ENCODE results near the gene ZBTB3. TPM values are rescaled to one million over a fixed set of nuclear protein-coding genes. Genes with fewer than 3 reads are reported as not detected.

ZBTB3 gene
- total RNA-seq, 2 donors from 2014 or later: 10.8 to 18.7 TPM

DNA sequence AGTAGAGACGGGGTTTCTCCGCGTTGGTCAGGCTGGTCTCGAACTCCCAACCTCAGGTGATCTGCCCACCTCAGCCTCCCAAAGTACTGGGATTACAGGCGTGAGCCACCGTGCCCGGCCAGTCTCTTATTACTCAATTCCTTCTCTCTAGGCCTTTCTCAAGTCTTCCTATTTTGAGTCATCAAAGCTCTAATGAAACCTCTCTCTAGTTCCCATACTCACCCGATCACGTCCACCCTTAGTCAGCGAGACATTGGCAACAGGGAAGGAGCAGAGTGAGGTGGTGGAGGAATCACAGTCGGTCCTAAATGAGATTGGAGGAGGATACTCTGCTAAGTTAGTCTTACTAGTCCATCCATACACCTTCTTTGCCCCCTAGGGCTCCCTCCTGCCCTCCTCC, 51.7 kb downstream of the ZBTB3 start:
- intact Hi-C loops (cut with DNase I): no loop called here
- H3K4me1 ChIP-seq: peaks cover 8% of the 10 kb centered on the region
- TF ChIP-seq, protein P1, sequence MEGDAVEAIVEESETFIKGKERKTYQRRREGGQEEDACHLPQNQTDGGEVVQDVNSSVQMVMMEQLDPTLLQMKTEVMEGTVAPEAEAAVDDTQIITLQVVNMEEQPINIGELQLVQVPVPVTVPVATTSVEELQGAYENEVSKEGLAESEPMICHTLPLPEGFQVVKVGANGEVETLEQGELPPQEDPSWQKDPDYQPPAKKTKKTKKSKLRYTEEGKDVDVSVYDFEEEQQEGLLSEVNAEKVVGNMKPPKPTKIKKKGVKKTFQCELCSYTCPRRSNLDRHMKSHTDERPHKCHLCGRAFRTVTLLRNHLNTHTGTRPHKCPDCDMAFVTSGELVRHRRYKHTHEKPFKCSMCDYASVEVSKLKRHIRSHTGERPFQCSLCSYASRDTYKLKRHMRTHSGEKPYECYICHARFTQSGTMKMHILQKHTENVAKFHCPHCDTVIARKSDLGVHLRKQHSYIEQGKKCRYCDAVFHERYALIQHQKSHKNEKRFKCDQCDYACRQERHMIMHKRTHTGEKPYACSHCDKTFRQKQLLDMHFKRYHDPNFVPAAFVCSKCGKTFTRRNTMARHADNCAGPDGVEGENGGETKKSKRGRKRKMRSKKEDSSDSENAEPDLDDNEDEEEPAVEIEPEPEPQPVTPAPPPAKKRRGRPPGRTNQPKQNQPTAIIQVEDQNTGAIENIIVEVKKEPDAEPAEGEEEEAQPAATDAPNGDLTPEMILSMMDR (IDR thresholded peaks at IDR 0.05): no peak
- no peaks in the 10 kb centered on the region for H3K9me3 ChIP-seq
- no peaks in the 10 kb centered on the region for H3K27me3 ChIP-seq
- H3K9ac ChIP-seq (ENCODE audit: low read depth in 2 of 2, low read length in 2 of 2): no peak overlapping the region
- no peak overlapping the region for H3K4me3 ChIP-seq
- DNase-seq: no peak
- H3K27ac ChIP-seq: no peak overlapping the region
- no peaks in the 10 kb centered on the region for H3K36me3 ChIP-seq

Small RNAs within 50 kb of the gene (microRNA-seq; reads per million reads assigned to microRNA genes)
- 3.9 reads per million for gene MIR6514
- not detected for gene MIR6748

Other genes with a start within 250 kb of the ZBTB3 start
- 100 to 1,000 TPM; 458 to 631 TPM for gene AHNAK, start 207.4 kb downstream of the ZBTB3 start, total RNA-seq
- gene EEF1G, start 180.3 kb downstream of the ZBTB3 start, total RNA-seq: 1,000 to 10,000 TPM; 1,328 to 1,358 TPM
- gene TUT1, start 162.6 kb downstream of the ZBTB3 start, total RNA-seq: 10 to 100 TPM; 11.1 to 26.2 TPM
- 100 to 1,000 TPM in 1 of 2 donors, 10 to 100 TPM in 1; 91.0 to 133 TPM for gene MTA2, start 152.3 kb downstream of the ZBTB3 start, total RNA-seq
- gene EML3, start 141.4 kb downstream of the ZBTB3 start, total RNA-seq: 10 to 100 TPM; 37.5 to 58.7 TPM
- gene ROM1, start 140.9 kb downstream of the ZBTB3 start, total RNA-seq: 1 to 10 TPM; 3.2 to 3.6 TPM
- gene B3GAT3, start 132.2 kb downstream of the ZBTB3 start, total RNA-seq: 10 to 100 TPM; 21.8 to 37.7 TPM
- gene GANAB, start 107.5 kb downstream of the ZBTB3 start, total RNA-seq: 100 to 1,000 TPM; 252 to 303 TPM
- 10 to 100 TPM; 19.1 to 27.7 TPM for gene INTS5, start 100.9 kb downstream of the ZBTB3 start, total RNA-seq
- gene C11orf98, start 89.0 kb downstream of the ZBTB3 start, total RNA-seq: 100 to 1,000 TPM in 1 of 2 donors, 10 to 100 TPM in 1; 57.9 to 105 TPM
- 10 to 100 TPM in 1 of 2 donors, 1 to 10 TPM in 1; 9.4 to 27.0 TPM for gene CSKMT, start 88.8 kb downstream of the ZBTB3 start, total RNA-seq
- gene UQCC3, start 82.5 kb downstream of the ZBTB3 start, total RNA-seq: 10 to 100 TPM; 13.9 to 23.2 TPM
- gene LBHD1, start 81.9 kb downstream of the ZBTB3 start, total RNA-seq: 10 to 100 TPM in 1 of 2 donors, 1 to 10 TPM in 1; 7.1 to 12.3 TPM
- 10 to 100 TPM; 74.8 to 87.8 TPM for gene UBXN1, start 75.1 kb downstream of the ZBTB3 start, total RNA-seq
- gene LRRN4CL, start 64.6 kb downstream of the ZBTB3 start, total RNA-seq: 1 to 10 TPM in 1 of 2 donors, under 1 TPM in 1; 0.82 to 3.3 TPM
- gene BSCL2, start 46.7 kb downstream of the ZBTB3 start, total RNA-seq: 10 to 100 TPM; 36.5 to 65.5 TPM
- under 1 TPM in 1 of 2 donors, not detected in 1; 0.56 TPM for gene GNG3, start 46.5 kb downstream of the ZBTB3 start, total RNA-seq
- gene HNRNPUL2, start 26.7 kb downstream of the ZBTB3 start, total RNA-seq: 10 to 100 TPM; 50.5 to 59.3 TPM
- 10 to 100 TPM; 34.2 to 39.8 TPM for gene TTC9C, start 25.7 kb downstream of the ZBTB3 start, total RNA-seq
- gene POLR2G, start 7.4 kb upstream of the ZBTB3 start, total RNA-seq: 10 to 100 TPM; 40.3 to 54.5 TPM
- 10 to 100 TPM; 15.3 to 26.6 TPM for gene TAF6L, start 17.2 kb upstream of the ZBTB3 start, total RNA-seq
- gene TMEM179B, start 33.2 kb upstream of the ZBTB3 start, total RNA-seq: 10 to 100 TPM; 46.7 to 54.5 TPM
- 10 to 100 TPM; 15.8 to 26.0 TPM for gene TMEM223, start 37.8 kb upstream of the ZBTB3 start, total RNA-seq
- 10 to 100 TPM; 39.2 to 50.9 TPM for gene NXF1, start 51.3 kb upstream of the ZBTB3 start, total RNA-seq
- 10 to 100 TPM; 38.0 to 43.3 TPM for gene STX5, start 77.9 kb upstream of the ZBTB3 start, total RNA-seq
- gene TEX54, start 78.7 kb upstream of the ZBTB3 start, total RNA-seq: not detected
- gene WDR74, start 85.4 kb upstream of the ZBTB3 start, total RNA-seq: 10 to 100 TPM; 27.4 to 43.3 TPM
- 100 to 1,000 TPM in 1 of 2 donors, 10 to 100 TPM in 1; 70.4 to 116 TPM for gene SLC3A2, start 126.7 kb upstream of the ZBTB3 start, total RNA-seq
- 1 to 10 TPM; 1.2 to 1.8 TPM for gene CHRM1, start 167.2 kb upstream of the ZBTB3 start, total RNA-seq
- gene SLC22A6, start 230.8 kb upstream of the ZBTB3 start, total RNA-seq: not detected